HUES64 (cell line): ENCODE results near the gene HMGA1. TPM values are rescaled to one million over a fixed set of nuclear protein-coding genes. Genes with fewer than 3 reads are reported as not detected.
A peak's percentile ranks its signal among the peaks of the same experiment; 100 is the strongest.

ENCODE experiments used
- H3K27ac ChIP-seq: 2 replicates; pipeline ENCODE4 v1.7.0; 2013; ENCODE audit warnings: low read depth, low read length, inconsistent platforms
- H3K27me3 ChIP-seq: 2 replicates; pipeline ENCODE4 v1.6.1; 2013; ENCODE audit warnings: mild to moderate bottlenecking, low read length; ENCODE audit not compliant: insufficient read depth
- H3K36me3 ChIP-seq: 2 replicates; pipeline ENCODE4 v1.6.1; 2013; ENCODE audit warnings: mild to moderate bottlenecking, low read length; ENCODE audit not compliant: insufficient read depth
- H3K4me1 ChIP-seq: 2 replicates; pipeline ENCODE4 v1.6.1; 2013; ENCODE audit warnings: mild to moderate bottlenecking, low read length, moderate library complexity; ENCODE audit not compliant: insufficient read depth
- H3K4me3 ChIP-seq: 2 replicates; pipeline ENCODE4 v1.5.1; 2013; ENCODE audit warnings: mild to moderate bottlenecking, low read length, moderate library complexity
- H3K9ac ChIP-seq: 2 replicates; pipeline ENCODE4 v1.6.1; 2013; ENCODE audit warnings: mild to moderate bottlenecking, low read depth, low read length
- H3K9me3 ChIP-seq: 2 replicates; pipeline ENCODE4 v1.6.1; 2013; ENCODE audit warnings: low read depth, low read length; ENCODE audit not compliant: insufficient read depth
- WGBS: fragments of 150-250, 120-280 bp; methylation state at CpG from one replicate; pipeline ENCODE4 v1.1.7; 2013; ENCODE audit warnings: missing lambda C conversion rate; 5-methylcytosine and 5-hydroxymethylcytosine counted together
- polyA plus RNA-seq, 2 experiments: library from polyadenylated mRNA; stranded (reverse); fragments of 50-300 nt; gene quantifications; one replicate each; pipeline ENCODE4 v1.2.3, GENCODE V29; 2013

The HMGA1 gene
- polyA plus RNA-seq (2013, experiment 1 of 2): 2,125 TPM
- polyA plus RNA-seq (2013, experiment 2 of 2): 2,161 TPM

GRCh38 chr6:34236443-34237315 lies at the start of gene HMGA1:
TSS of gene HMGA1 (plus strand) at chr6:34236873. CDS start at chr6:34240781, 3,908 bp downstream.
- no peaks in the 10 kb centered on the region for H3K27me3 ChIP-seq
- H3K4me1 ChIP-seq: peaks cover 41% of the 10 kb centered on the region
- peak within 1 kb of the TSS; percentile 99 for H3K9ac ChIP-seq
- peak within 1 kb of the TSS; percentile 97 for H3K4me3 ChIP-seq
- H3K9me3 ChIP-seq: no peaks in the 10 kb centered on the region
- peak within 1 kb of the TSS; percentile 100 for H3K27ac ChIP-seq
- under 1% methylated on average over 89 of the region's 91 CpGs for WGBS
- peaks cover 35% of the 10 kb centered on the region for H3K36me3 ChIP-seq

GRCh38 chr6:34189806-34190503 lies 46.7 kb upstream of the HMGA1 start:
- H3K4me1 ChIP-seq: no peaks in the 10 kb centered on the region
- no peaks in the 10 kb centered on the region for H3K9me3 ChIP-seq
- no peak overlapping the region for H3K27ac ChIP-seq
- no peak overlapping the region for H3K4me3 ChIP-seq
- no peaks in the 10 kb centered on the region for H3K27me3 ChIP-seq
- H3K36me3 ChIP-seq: no peaks in the 10 kb centered on the region
- H3K9ac ChIP-seq: no peak overlapping the region
- WGBS: 93% methylated on average over 12 of the region's 12 CpGs

- H3K4me3 ChIP-seq: no peak overlapping the region
- WGBS: 83% methylated on average over 14 of the region's 14 CpGs
Measured at GRCh38 chr6:34190504-34191122, 46.1 kb upstream of the HMGA1 start.

GRCh38 chr6:34194772-34195171 lies 41.9 kb upstream of the HMGA1 start:
- no peak overlapping the region for H3K9ac ChIP-seq
- 92% methylated on average over 3 of the region's 3 CpGs for WGBS
- H3K27ac ChIP-seq: no peak overlapping the region

More at GRCh38 chr6:34190504-34191122, 46.1 kb upstream of the HMGA1 start:
- no peak overlapping the region for H3K9ac ChIP-seq
- no peaks in the 10 kb centered on the region for H3K36me3 ChIP-seq
- no peaks in the 10 kb centered on the region for H3K4me1 ChIP-seq
- no peaks in the 10 kb centered on the region for H3K9me3 ChIP-seq
- peaks cover 3% of the 10 kb centered on the region; the same call in 1 of the 2 replicates for H3K27me3 ChIP-seq
- H3K27ac ChIP-seq: no peak overlapping the region

GRCh38 chr6:34195726-34196115 lies 41.0 kb upstream of the HMGA1 start:
- H3K27me3 ChIP-seq: peaks cover 8% of the 10 kb centered on the region
- no peak overlapping the region for H3K27ac ChIP-seq
- H3K9me3 ChIP-seq: no peaks in the 10 kb centered on the region
- H3K9ac ChIP-seq: 0 out of 2 replicates have a peak overlapping the region, but pooled peaks have one; percentile 32
- 83% methylated on average over 7 of the region's 7 CpGs for WGBS
- no peak overlapping the region for H3K4me3 ChIP-seq
- no peaks in the 10 kb centered on the region; the same call in 1 of the 2 replicates for H3K4me1 ChIP-seq
- H3K36me3 ChIP-seq: no peaks in the 10 kb centered on the region

More at GRCh38 chr6:34194772-34195171, 41.9 kb upstream of the HMGA1 start:
- no peak overlapping the region for H3K4me3 ChIP-seq
- H3K36me3 ChIP-seq: no peaks in the 10 kb centered on the region
- peaks cover 8% of the 10 kb centered on the region for H3K27me3 ChIP-seq
- no peaks in the 10 kb centered on the region for H3K9me3 ChIP-seq
- no peaks in the 10 kb centered on the region; the same call in 1 of the 2 replicates for H3K4me1 ChIP-seq

GRCh38 chr6:34196116-34196832 lies 40.4 kb upstream of the HMGA1 start:
- peak overlapping the region; percentile 32; the same call in 1 of the 2 replicates for H3K9ac ChIP-seq
- H3K9me3 ChIP-seq: no peaks in the 10 kb centered on the region
- 35% methylated on average over 54 of the region's 54 CpGs for WGBS
- H3K36me3 ChIP-seq: no peaks in the 10 kb centered on the region
- peaks cover 8% of the 10 kb centered on the region for H3K27me3 ChIP-seq
- peak overlapping the region; percentile 30 for H3K4me3 ChIP-seq
- H3K27ac ChIP-seq: no peak overlapping the region
- no peaks in the 10 kb centered on the region; the same call in 1 of the 2 replicates for H3K4me1 ChIP-seq

GRCh38 chr6:34196833-34197195 lies 39.9 kb upstream of the HMGA1 start:
- Histone ChIP-seq H3K9ac (no peak overlapping the region), H3K4me1 (no peaks in the 10 kb centered on the region; the same call in 1 of the 2 replicates), H3K4me3 (peak overlapping the region; percentile 30; the same call in 1 of the 2 replicates), H3K27ac (no peak overlapping the region), H3K9me3 (peaks cover 1% of the 10 kb centered on the region; the same call in 1 of the 2 replicates), H3K36me3 (no peaks in the 10 kb centered on the region), H3K27me3 (peaks cover 8% of the 10 kb centered on the region)
- WGBS: 86% methylated on average over 5 of the region's 10 CpGs

GRCh38 chr6:34200340-34200971 lies 36.2 kb upstream of the HMGA1 start:
- 55% methylated on average over 5 of the region's 5 CpGs for WGBS

GRCh38 chr6:34201455-34202107 lies 35.1 kb upstream of the HMGA1 start:
- Histone ChIP-seq H3K4me1 (no peaks in the 10 kb centered on the region; the same call in 1 of the 2 replicates), H3K27me3 (no peaks in the 10 kb centered on the region; the same call in 1 of the 2 replicates), H3K9me3 (peaks cover 7% of the 10 kb centered on the region; the same call in 1 of the 2 replicates), H3K27ac (no peak overlapping the region), H3K9ac (no peak overlapping the region), H3K36me3 (no peaks in the 10 kb centered on the region), H3K4me3 (no peak overlapping the region)
- 93% methylated on average over 4 of the region's 4 CpGs for WGBS

More at GRCh38 chr6:34200340-34200971, 36.2 kb upstream of the HMGA1 start:
- Histone ChIP-seq H3K9ac (no peak overlapping the region), H3K4me1 (no peaks in the 10 kb centered on the region; the same call in 1 of the 2 replicates), H3K4me3 (no peak overlapping the region), H3K36me3 (no peaks in the 10 kb centered on the region), H3K9me3 (peaks cover 7% of the 10 kb centered on the region; the same call in 1 of the 2 replicates), H3K27ac (peak overlapping the region; percentile 53; the same call in 1 of the 2 replicates), H3K27me3 (peaks cover 7% of the 10 kb centered on the region)
